ENCODE measurements around the gene IL1A. TPM values are rescaled to one million over a fixed set of nuclear protein-coding genes. Genes with fewer than 3 reads are reported as not detected.

Gene IL1A
- polyA plus RNA-seq, 1 of the 3 experiments (the other 2 are of a cell fraction) = not detected

DNA sequence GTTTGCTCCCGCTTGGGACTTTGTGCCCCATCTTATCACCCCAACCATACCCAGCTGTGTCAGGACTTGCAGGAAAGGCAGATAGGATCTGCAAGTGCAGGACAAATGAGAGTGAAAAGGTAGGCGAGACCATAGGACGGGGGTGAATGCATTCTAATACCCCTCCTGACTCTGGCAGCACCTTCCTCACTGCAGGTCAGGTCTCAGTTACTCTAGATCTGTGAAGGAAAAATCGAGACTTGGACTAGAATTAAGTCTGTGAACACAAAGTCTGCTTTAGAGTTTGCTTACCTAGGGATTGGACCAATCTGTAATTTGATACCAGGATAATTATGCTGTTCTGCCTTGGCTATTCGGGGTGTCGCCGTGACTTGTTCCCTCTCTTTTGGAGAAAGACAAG is 43.8 kb downstream of the IL1A start:
- Histone ChIP-seq H3K9ac (no peak overlapping the region), H3K79me2 (ENCODE audit: insufficient read depth) (no peaks in the 10 kb centered on the region), H3K36me3 (replicated peaks in 1 of 2; ENCODE audit: control insufficient read depth in 1 of 2, insufficient read depth in 2 of 2, low read length in 1 of 2) (peaks cover 34 to 37% of the 10 kb centered on the region in 2 experiments), H3K4me3 (ENCODE audit: low read depth in 2 of 2, low read length in 1 of 2) (no peak overlapping the region), H3K4me2 (no peak overlapping the region), H3K27me3 (ENCODE audit: insufficient read depth) (no peaks in the 10 kb centered on the region), H3K9me3 (no peaks in the 10 kb centered on the region), H3K27ac (ENCODE audit: low read depth in 2 of 2, low read length in 1 of 2) (no peak overlapping the region), H3K9me2 (no peaks in the 10 kb centered on the region), H2AFZ (ENCODE audit: low read depth) (no peak overlapping the region), H4K20me1 (ENCODE audit: insufficient read depth) (no peaks in the 10 kb centered on the region), H3F3A (replicated peaks; ENCODE audit: insufficient read depth) (peaks cover 20% of the 10 kb centered on the region), H3K4me1 (ENCODE audit: control insufficient read depth in 1 of 2, insufficient read depth in 2 of 2, low read depth in 1 of 2, low read length in 1 of 2) (no peaks in the 10 kb centered on the region)
- TF ChIP-seq TAF1 (IDR thresholded peaks at IDR 0.05; ENCODE audit: borderline replicate concordance, low read depth, low read length) (no peak), REST (IDR thresholded peaks at IDR 0.05; ENCODE audit: low read depth, low read length) (no peak), RXRA (IDR thresholded peaks at IDR 0.05; ENCODE audit: borderline replicate concordance, low read depth) (no peak), MXI1 (IDR thresholded peaks at IDR 0.05; ENCODE audit: low read depth, low read length) (no peak), USF2 (IDR thresholded peaks at IDR 0.05; ENCODE audit: borderline replicate concordance, low read depth, low read length) (no peak), ELF1 (IDR thresholded peaks at IDR 0.05) (no peak), JUND (IDR thresholded peaks at IDR 0.05) (no peak), TCF12 (IDR thresholded peaks at IDR 0.05) (no peak), FOSL2 (IDR thresholded peaks at IDR 0.05; ENCODE audit: borderline replicate concordance, low read depth) (no peak), FOXJ3 (CRISPR knock-in tag; IDR thresholded peaks at IDR 0.05) (no peak)
- TF ChIP-seq, protein P1, sequence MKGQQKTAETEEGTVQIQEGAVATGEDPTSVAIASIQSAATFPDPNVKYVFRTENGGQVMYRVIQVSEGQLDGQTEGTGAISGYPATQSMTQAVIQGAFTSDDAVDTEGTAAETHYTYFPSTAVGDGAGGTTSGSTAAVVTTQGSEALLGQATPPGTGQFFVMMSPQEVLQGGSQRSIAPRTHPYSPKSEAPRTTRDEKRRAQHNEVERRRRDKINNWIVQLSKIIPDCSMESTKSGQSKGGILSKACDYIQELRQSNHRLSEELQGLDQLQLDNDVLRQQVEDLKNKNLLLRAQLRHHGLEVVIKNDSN (IDR thresholded peaks at IDR 0.05; ENCODE audit: borderline replicate concordance, low read depth) = no peak
- TF ChIP-seq, protein P2, sequence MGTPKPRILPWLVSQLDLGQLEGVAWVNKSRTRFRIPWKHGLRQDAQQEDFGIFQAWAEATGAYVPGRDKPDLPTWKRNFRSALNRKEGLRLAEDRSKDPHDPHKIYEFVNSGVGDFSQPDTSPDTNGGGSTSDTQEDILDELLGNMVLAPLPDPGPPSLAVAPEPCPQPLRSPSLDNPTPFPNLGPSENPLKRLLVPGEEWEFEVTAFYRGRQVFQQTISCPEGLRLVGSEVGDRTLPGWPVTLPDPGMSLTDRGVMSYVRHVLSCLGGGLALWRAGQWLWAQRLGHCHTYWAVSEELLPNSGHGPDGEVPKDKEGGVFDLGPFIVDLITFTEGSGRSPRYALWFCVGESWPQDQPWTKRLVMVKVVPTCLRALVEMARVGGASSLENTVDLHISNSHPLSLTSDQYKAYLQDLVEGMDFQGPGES (IDR thresholded peaks at IDR 0.05; ENCODE audit: low read depth, low read length) = no peak
- DNase-seq = no peak
- POLR2A ChIA-PET = no interaction called here
- CTCF ChIA-PET = interaction anchor here (0.7 to 5.4 kb wide), 6 partner anchors 10 to 219 kb away, joined by 3 to 47 read pairs (median 14); no protein-coding TSS in a partner anchor
- 94% methylated on average over 7 of the region's 7 CpGs for WGBS (ENCODE audit: low lambda C conversion rate)
